Calu3 (cell line): ENCODE results near the gene CELF4. TPM values are rescaled to one million over a fixed set of nuclear protein-coding genes. Genes with fewer than 3 reads are reported as not detected.

Source experiments
- BruUV-seq: library from RNA; stranded (reverse); fragments of 400-500 nt; replicated peaks from 2 replicates; lab custom pipeline; 2021; lab: Mats Ljungman, UMichigan
- CTCF ChIA-PET: fragments of 300-600 bp; sonication (Branson Sonifier 250); formaldehyde crosslinking; loops from one replicate; lab custom pipeline; 2022; ENCODE audit warnings: antibody characterized with exemption; lab: Charles Lee
- DNase-seq: peaks from one replicate; pipeline ENCODE4 v3.0.0; 2022
- H3K27ac Mint-ChIP-seq: one replicate; pipeline ENCODE4 v1.8.0; 2022; ENCODE audit warnings: mixed read lengths; ENCODE audit not compliant: unreplicated experiment
- H3K27me3 Mint-ChIP-seq: one replicate; pipeline ENCODE4 v1.8.0; 2022; ENCODE audit warnings: mixed read lengths; ENCODE audit not compliant: unreplicated experiment
- H3K36me3 Mint-ChIP-seq: one replicate; pipeline ENCODE4 v1.8.0; 2022; ENCODE audit warnings: mild to moderate bottlenecking, moderate library complexity, mixed read lengths; ENCODE audit not compliant: insufficient read depth, unreplicated experiment
- H3K4me1 Mint-ChIP-seq: one replicate; pipeline ENCODE4 v1.8.0; 2022; ENCODE audit warnings: mild to moderate bottlenecking, low read depth, mixed read lengths; ENCODE audit not compliant: unreplicated experiment
- H3K4me3 Mint-ChIP-seq: one replicate; pipeline ENCODE4 v1.8.0; 2022; ENCODE audit warnings: mild to moderate bottlenecking, low read depth, moderate library complexity, mixed read lengths; ENCODE audit not compliant: unreplicated experiment
- H3K9me3 Mint-ChIP-seq: one replicate; pipeline ENCODE4 v1.8.0; 2022; ENCODE audit warnings: low read depth, mixed read lengths; ENCODE audit not compliant: unreplicated experiment
- CTCF ChIP-seq: fragments of 200-600 bp; IDR thresholded peaks from one replicate; pipeline ENCODE4 v1.8.0; 2022; ENCODE audit warnings: antibody characterized with exemption; ENCODE audit not compliant: unreplicated experiment
- intact Hi-C: fragments of 100-400 bp; cut with micrococcal nuclease; formaldehyde crosslinking; loops from one replicate; pipeline ENCODE4 v1.10.0; 2022; ENCODE audit not compliant: unreplicated experiment
- total RNA-seq: library from RNA; stranded (reverse); gene quantifications from 2 replicates; pipeline ENCODE4 v1.2.3, GENCODE V29; 2022

The CELF4 gene
- total RNA-seq, 1 experiment from 2014 or later: 7.8 TPM

- no TSS peak for BruUV-seq
- no peaks in the 10 kb centered on the region for H3K36me3 Mint-ChIP-seq
- no peak overlapping the region for H3K27ac Mint-ChIP-seq
- peaks cover 93% of the 10 kb centered on the region for H3K27me3 Mint-ChIP-seq
- no peaks in the 10 kb centered on the region for H3K4me1 Mint-ChIP-seq
- TF ChIP-seq CTCF: no peak
- no peak for DNase-seq
- no peak overlapping the region for H3K4me3 Mint-ChIP-seq
- intact Hi-C loops: no loop called here
- peaks cover 4% of the 10 kb centered on the region for H3K9me3 Mint-ChIP-seq
- CTCF ChIA-PET: no interaction called here
Observed at GRCh38 chr18:37507239-37507638, 58.4 kb downstream of the CELF4 start.

GRCh38 chr18:37506001-37506400 lies 59.6 kb downstream of the CELF4 start:
- TF ChIP-seq CTCF: no peak
- Mint-ChIP-seq H3K4me1 (no peaks in the 10 kb centered on the region), H3K36me3 (no peaks in the 10 kb centered on the region), H3K27ac (no peak overlapping the region), H3K27me3 (peaks cover 93% of the 10 kb centered on the region), H3K4me3 (no peak overlapping the region), H3K9me3 (no peaks in the 10 kb centered on the region)
- CTCF ChIA-PET: no interaction called here
- no TSS peak for BruUV-seq
- no peak for DNase-seq
- intact Hi-C loops: no loop called here

- Mint-ChIP-seq H3K9me3 (no peaks in the 10 kb centered on the region), H3K36me3 (no peaks in the 10 kb centered on the region), H3K4me1 (no peaks in the 10 kb centered on the region), H3K27me3 (peaks cover 93% of the 10 kb centered on the region), H3K27ac (no peak overlapping the region), H3K4me3 (no peak overlapping the region)
- intact Hi-C loops: no loop called here
- CTCF ChIA-PET: no interaction called here
- TF ChIP-seq CTCF: no peak
- no peak for DNase-seq
- no TSS peak for BruUV-seq
Observed at GRCh38 chr18:37505321-37505720, 60.3 kb downstream of the CELF4 start.

- H3K4me1 Mint-ChIP-seq: no peaks in the 10 kb centered on the region
- intact Hi-C loops: no loop called here
- H3K4me3 Mint-ChIP-seq: no peak overlapping the region
- DNase-seq: no peak
- TF ChIP-seq CTCF: no peak
- CTCF ChIA-PET: no interaction called here
- no peaks in the 10 kb centered on the region for H3K36me3 Mint-ChIP-seq
- no peaks in the 10 kb centered on the region for H3K9me3 Mint-ChIP-seq
- H3K27me3 Mint-ChIP-seq: peaks cover 93% of the 10 kb centered on the region
- H3K27ac Mint-ChIP-seq: no peak overlapping the region
- BruUV-seq: no TSS peak
Observed at GRCh38 chr18:37502601-37503000, 63.0 kb downstream of the CELF4 start.
